HEK293 (cell line): ENCODE results near the gene CFAP44.
"Not testable (repeated sequence)": the region's sequence is repeated elsewhere in the genome, so short reads cannot be mapped to it uniquely, and the experiment has no call there.

Experiments
- CTCF ChIA-PET: fragments of 350-600 bp; formaldehyde crosslinking; extraction: SDS; loops from one replicate; lab custom pipeline; 2021; ENCODE audit warnings: antibody characterized with exemption; lab: Yijun Ruan, JAX
- POLR2A ChIA-PET: fragments of 300-600 bp; formaldehyde crosslinking; extraction: SDS; loops from one replicate; lab custom pipeline; 2020; ENCODE audit warnings: antibody characterized with exemption, inconsistent platforms; lab: Yijun Ruan, JAX
- H3K27ac ChIP-seq: fragments of 200-500 bp; sonication (Bioruptor generic); 2 replicates; pipeline ENCODE4 v1.5.1; 2014; ENCODE audit warnings: low read depth, low read length, control low read depth, inconsistent platforms; ENCODE audit errors: extremely low read depth
- H3K36me3 ChIP-seq, 2 experiments: fragments of 200-500 bp in 1 of 2; sonication (Bioruptor generic) in 1 of 2; 1 replicate in 1 of 2; 2 replicates in 1 of 2; pipeline ENCODE4 v1.5.1; 2014 to 2017; ENCODE audit warnings: inconsistent platforms in 2 of 2, low read length in 2 of 2; ENCODE audit not compliant: control insufficient read depth in 2 of 2, insufficient read depth in 1 of 2
- H3K4me1 ChIP-seq: fragments of 200-500 bp; sonication (Bioruptor generic); 2 replicates; pipeline ENCODE4 v1.5.1; 2014; ENCODE audit warnings: mild to moderate bottlenecking, low read length, inconsistent platforms; ENCODE audit not compliant: control insufficient read depth, insufficient read depth
- H3K4me3 ChIP-seq: 2 replicates; pipeline ENCODE4 v1.5.1; 2011; ENCODE audit warnings: low read depth, mild to moderate bottlenecking, control low read depth, low read length, moderate library complexity
- H3K9me3 ChIP-seq: fragments of 200-500 bp; sonication (Bioruptor generic); 2 replicates; pipeline ENCODE4 v1.5.1; 2014; ENCODE audit warnings: low read depth, low read length, inconsistent platforms; ENCODE audit not compliant: control insufficient read depth, insufficient read depth
- GLIS1 ChIP-seq: fragments of 450-650 bp; formaldehyde crosslinking; IDR thresholded peaks from 2 replicates; pipeline ENCODE4 v1.5.1; 2016; ENCODE audit warnings: missing biosample characterization, missing genetic modification characterization
- MZF1 ChIP-seq: fragments of 450-650 bp; formaldehyde crosslinking; IDR thresholded peaks from 2 replicates; pipeline ENCODE4 v1.5.1; 2017; ENCODE audit warnings: missing biosample characterization, missing genetic modification characterization, borderline replicate concordance
- SETDB1 ChIP-seq: IDR thresholded peaks from one replicate; pipeline ENCODE4 v1.6.1; 2017; ENCODE audit warnings: mild to moderate bottlenecking, low read length, moderate library complexity, mixed read lengths; ENCODE audit not compliant: insufficient read length
- SP2 ChIP-seq: fragments of 450-650 bp; formaldehyde crosslinking; IDR thresholded peaks from 2 replicates; pipeline ENCODE4 v1.5.1; 2016; ENCODE audit warnings: missing biosample characterization, missing genetic modification characterization
- ZNF138 ChIP-seq: fragments of 450-650 bp; formaldehyde crosslinking; IDR thresholded peaks from 2 replicates; pipeline ENCODE4 v1.5.1; 2016; ENCODE audit warnings: missing biosample characterization, missing genetic modification characterization, borderline replicate concordance
- ZNF157 ChIP-seq: fragments of 450-650 bp; formaldehyde crosslinking; IDR thresholded peaks from 2 replicates; pipeline ENCODE4 v1.5.1; 2016; ENCODE audit warnings: missing biosample characterization, missing genetic modification characterization
- ZNF16 ChIP-seq: fragments of 450-650 bp; formaldehyde crosslinking; IDR thresholded peaks from 2 replicates; pipeline ENCODE4 v1.5.1; 2016; ENCODE audit warnings: low read depth, missing biosample characterization, missing genetic modification characterization
- ZNF366 ChIP-seq: fragments of 450-650 bp; formaldehyde crosslinking; conservative IDR thresholded peaks from 2 replicates; pipeline ENCODE4 v1.5.1; 2016; ENCODE audit warnings: missing biosample characterization, missing genetic modification characterization
- ZNF521 ChIP-seq: fragments of 450-650 bp; formaldehyde crosslinking; IDR thresholded peaks from 2 replicates; pipeline ENCODE4 v1.5.1; 2017; ENCODE audit warnings: missing biosample characterization, mild to moderate bottlenecking, missing genetic modification characterization
- ZNF596 ChIP-seq: fragments of 450-650 bp; IDR thresholded peaks from 2 replicates; pipeline ENCODE4 v1.5.0; 2018; ENCODE audit warnings: missing biosample characterization, mild to moderate bottlenecking, missing genetic modification characterization, moderate library complexity
- ZNF701 ChIP-seq: fragments of 450-650 bp; formaldehyde crosslinking; IDR thresholded peaks from 2 replicates; pipeline ENCODE4 v1.5.1; 2016; ENCODE audit warnings: missing biosample characterization, missing genetic modification characterization
- ZNF785 ChIP-seq: fragments of 450-650 bp; formaldehyde crosslinking; IDR thresholded peaks from 2 replicates; pipeline ENCODE4 v1.5.1; 2016; ENCODE audit warnings: missing biosample characterization, missing genetic modification characterization
- ZNF792 ChIP-seq: fragments of 450-650 bp; formaldehyde crosslinking; IDR thresholded peaks from 2 replicates; pipeline ENCODE4 v1.5.1; 2016; ENCODE audit warnings: missing biosample characterization, missing genetic modification characterization
- ZNF830 ChIP-seq: fragments of 450-650 bp; IDR thresholded peaks from 2 replicates; pipeline ENCODE4 v1.5.0; 2018; ENCODE audit warnings: missing biosample characterization, missing genetic modification characterization, low read depth, mild to moderate bottlenecking, moderate library complexity
- TF ChIP-seq, protein P1 (sequence below): fragments of 450-650 bp; formaldehyde crosslinking; IDR thresholded peaks from 2 replicates; pipeline ENCODE4 v1.5.1; 2016; ENCODE audit warnings: missing biosample characterization, missing genetic modification characterization
- TF ChIP-seq, protein P2 (sequence below): fragments of 450-650 bp; formaldehyde crosslinking; IDR thresholded peaks from 2 replicates; pipeline ENCODE4 v1.5.1; 2016; ENCODE audit warnings: missing biosample characterization, missing genetic modification characterization
- TF ChIP-seq, protein P3 (sequence below): fragments of 450-650 bp; formaldehyde crosslinking; IDR thresholded peaks from 2 replicates; pipeline ENCODE4 v1.5.1; 2017; ENCODE audit warnings: missing biosample characterization, missing genetic modification characterization
- TF ChIP-seq, protein P4 (sequence below): fragments of 450-650 bp; formaldehyde crosslinking; IDR thresholded peaks from 2 replicates; pipeline ENCODE4 v1.5.1; 2016; ENCODE audit warnings: missing biosample characterization, missing genetic modification characterization
- TF ChIP-seq, protein P5 (sequence below): fragments of 450-650 bp; formaldehyde crosslinking; IDR thresholded peaks from 2 replicates; pipeline ENCODE4 v1.5.1; 2016; ENCODE audit warnings: missing biosample characterization, missing genetic modification characterization

Gene CFAP44

DNA sequence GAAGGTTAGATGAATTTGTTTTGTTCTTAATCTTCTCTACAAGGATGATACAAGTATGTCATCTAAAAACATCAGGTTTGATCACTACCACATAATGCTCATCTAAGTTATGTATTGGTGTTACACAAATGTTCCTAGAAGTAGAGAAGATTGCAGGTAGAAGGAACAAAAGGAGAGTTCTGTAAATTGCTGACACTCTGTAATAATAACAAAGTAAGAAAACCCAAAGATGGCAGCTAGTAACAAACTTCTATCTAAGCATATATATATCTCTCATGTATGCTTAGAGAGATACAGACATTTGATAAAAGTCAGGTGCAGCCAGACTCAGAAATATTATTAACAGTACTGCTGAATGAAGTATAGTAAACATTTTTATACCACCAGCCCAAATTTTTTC is 20.2 kb upstream of the CFAP44 start:
- peaks cover 5 to 55% of the 10 kb centered on the region in 2 experiments for H3K36me3 ChIP-seq
- TF ChIP-seq, protein P1, sequence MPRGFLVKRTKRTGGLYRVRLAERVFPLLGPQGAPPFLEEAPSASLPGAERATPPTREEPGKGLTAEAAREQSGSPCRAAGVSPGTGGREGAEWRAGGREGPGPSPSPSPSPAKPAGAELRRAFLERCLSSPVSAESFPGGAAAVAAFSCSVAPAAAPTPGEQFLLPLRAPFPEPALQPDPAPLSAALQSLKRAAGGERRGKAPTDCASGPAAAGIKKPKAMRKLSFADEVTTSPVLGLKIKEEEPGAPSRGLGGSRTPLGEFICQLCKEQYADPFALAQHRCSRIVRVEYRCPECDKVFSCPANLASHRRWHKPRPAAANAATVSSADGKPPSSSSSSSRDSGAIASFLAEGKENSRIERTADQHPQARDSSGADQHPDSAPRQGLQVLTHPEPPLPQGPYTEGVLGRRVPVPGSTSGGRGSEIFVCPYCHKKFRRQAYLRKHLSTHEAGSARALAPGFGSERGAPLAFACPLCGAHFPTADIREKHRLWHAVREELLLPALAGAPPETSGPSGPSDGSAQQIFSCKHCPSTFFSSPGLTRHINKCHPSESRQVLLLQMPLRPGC (tag by site-specific recombination) = no peak
- TF ChIP-seq ZNF701 = no peak
- no peak for TF ChIP-seq SP2 (tag by site-specific recombination)
- TF ChIP-seq ZNF157 = no peak
- no peak for TF ChIP-seq ZNF366
- TF ChIP-seq, protein P2, sequence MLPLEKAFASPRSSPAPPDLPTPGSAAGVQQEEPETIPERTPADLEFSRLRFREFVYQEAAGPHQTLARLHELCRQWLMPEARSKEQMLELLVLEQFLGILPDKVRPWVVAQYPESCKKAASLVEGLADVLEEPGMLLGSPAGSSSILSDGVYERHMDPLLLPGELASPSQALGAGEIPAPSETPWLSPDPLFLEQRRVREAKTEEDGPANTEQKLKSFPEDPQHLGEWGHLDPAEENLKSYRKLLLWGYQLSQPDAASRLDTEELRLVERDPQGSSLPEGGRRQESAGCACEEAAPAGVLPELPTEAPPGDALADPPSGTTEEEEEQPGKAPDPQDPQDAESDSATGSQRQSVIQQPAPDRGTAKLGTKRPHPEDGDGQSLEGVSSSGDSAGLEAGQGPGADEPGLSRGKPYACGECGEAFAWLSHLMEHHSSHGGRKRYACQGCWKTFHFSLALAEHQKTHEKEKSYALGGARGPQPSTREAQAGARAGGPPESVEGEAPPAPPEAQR (tag by site-specific recombination) = no peak
- no peak for TF ChIP-seq ZNF596 (tag by site-specific recombination)
- TF ChIP-seq, protein P3, sequence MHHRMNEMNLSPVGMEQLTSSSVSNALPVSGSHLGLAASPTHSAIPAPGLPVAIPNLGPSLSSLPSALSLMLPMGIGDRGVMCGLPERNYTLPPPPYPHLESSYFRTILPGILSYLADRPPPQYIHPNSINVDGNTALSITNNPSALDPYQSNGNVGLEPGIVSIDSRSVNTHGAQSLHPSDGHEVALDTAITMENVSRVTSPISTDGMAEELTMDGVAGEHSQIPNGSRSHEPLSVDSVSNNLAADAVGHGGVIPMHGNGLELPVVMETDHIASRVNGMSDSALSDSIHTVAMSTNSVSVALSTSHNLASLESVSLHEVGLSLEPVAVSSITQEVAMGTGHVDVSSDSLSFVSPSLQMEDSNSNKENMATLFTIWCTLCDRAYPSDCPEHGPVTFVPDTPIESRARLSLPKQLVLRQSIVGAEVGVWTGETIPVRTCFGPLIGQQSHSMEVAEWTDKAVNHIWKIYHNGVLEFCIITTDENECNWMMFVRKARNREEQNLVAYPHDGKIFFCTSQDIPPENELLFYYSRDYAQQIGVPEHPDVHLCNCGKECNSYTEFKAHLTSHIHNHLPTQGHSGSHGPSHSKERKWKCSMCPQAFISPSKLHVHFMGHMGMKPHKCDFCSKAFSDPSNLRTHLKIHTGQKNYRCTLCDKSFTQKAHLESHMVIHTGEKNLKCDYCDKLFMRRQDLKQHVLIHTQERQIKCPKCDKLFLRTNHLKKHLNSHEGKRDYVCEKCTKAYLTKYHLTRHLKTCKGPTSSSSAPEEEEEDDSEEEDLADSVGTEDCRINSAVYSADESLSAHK (tag by site-specific recombination) = no peak
- no peak for TF ChIP-seq MZF1 (tag by site-specific recombination)
- TF ChIP-seq ZNF785 (tag by site-specific recombination) = no peak
- no peak for TF ChIP-seq ZNF16 (tag by site-specific recombination)
- no peak for TF ChIP-seq ZNF792
- H3K4me1 ChIP-seq = no peaks in the 10 kb centered on the region
- H3K27ac ChIP-seq = no peak overlapping the region
- ChIA-PET CTCF (no interaction called here), POLR2A (no interaction called here)
- H3K4me3 ChIP-seq = no peak overlapping the region
- no peaks in the 10 kb centered on the region for H3K9me3 ChIP-seq

DNA sequence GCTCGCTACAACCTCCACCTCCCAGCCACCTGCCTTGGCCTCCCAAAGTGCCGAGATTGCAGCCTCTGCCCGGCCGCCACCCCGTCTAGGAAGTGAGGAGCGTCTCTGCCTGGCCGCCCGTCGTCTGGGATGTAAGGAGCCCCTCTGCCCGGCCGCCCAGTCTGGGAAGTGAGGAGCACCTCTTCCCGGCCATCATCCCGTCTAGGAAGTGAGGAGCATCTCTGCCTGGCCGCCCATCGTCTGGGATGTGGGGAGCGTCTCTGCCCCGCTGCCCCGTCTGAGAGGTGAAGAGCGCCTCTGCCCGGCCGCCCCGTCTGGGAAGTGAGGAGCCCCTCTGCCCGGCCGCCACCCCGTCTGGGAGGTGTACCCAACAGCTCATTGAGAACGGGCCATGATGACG is 17.3 kb upstream of the CFAP44 start:
- H3K27ac ChIP-seq, H3K4me1 ChIP-seq, H3K9me3 ChIP-seq, POLR2A ChIA-PET, H3K4me3 ChIP-seq: not testable (repeated sequence)
- CTCF ChIA-PET = interaction anchor here (0.6 kb wide), 1 partner anchor 278 kb away, joined by 3 read pairs; no protein-coding TSS in a partner anchor
- peaks cover 5 to 50% of the 10 kb centered on the region in 2 experiments for H3K36me3 ChIP-seq

DNA sequence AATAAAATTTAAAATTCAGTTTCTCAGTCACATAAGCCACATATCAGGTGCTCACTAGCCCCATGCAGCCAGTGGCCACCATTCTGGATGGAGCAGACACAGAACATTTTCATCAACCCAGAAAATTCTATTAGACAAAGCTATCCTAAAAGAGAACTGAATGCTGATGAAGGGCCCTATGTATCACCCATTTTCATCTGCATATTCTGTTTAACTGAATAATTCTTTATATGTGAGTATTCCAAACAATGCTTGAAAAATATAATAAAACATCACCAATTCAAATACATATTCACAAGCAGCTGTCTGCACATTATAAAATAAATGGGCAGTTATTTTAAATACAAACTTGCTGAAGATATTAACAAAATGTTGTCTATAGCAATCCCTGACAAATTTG is 14.2 kb upstream of the CFAP44 start:
- TF ChIP-seq GLIS1 (no peak), ZNF521 (tag by site-specific recombination) (no peak)
- Histone ChIP-seq H3K36me3 (peaks cover 5 to 42% of the 10 kb centered on the region in 2 experiments), H3K9me3 (no peaks in the 10 kb centered on the region), H3K27ac (no peak overlapping the region), H3K4me1 (no peaks in the 10 kb centered on the region), H3K4me3 (no peak overlapping the region)
- ChIA-PET POLR2A (no interaction called here), CTCF (interaction anchor here (0.6 to 1.0 kb wide), 2 partner anchors 40 to 184 kb away, joined by 3 to 4 read pairs; no protein-coding TSS in a partner anchor)

DNA sequence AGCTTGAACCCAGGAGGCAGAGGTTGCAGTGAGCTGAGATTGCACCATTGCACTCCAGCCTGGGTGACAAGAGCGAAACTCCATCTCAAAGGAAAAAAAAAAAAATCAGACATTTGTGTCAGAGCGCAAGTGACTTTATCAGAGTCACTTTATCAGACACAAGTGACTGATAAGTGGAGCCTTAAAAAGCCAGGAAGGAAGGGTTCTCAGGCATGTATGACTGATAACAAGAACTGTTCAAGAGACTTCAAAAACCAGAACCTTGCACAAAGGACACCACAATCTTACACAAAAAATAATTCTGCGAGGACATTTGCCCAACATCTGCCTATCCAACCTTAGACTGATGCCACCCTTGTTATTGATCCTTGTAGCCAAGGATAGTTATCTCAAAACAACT is 13.3 kb upstream of the CFAP44 start:
- no peaks in the 10 kb centered on the region for H3K9me3 ChIP-seq
- ChIA-PET CTCF (no interaction called here), POLR2A (no interaction called here)
- H3K4me3 ChIP-seq = no peak overlapping the region
- no peaks in the 10 kb centered on the region for H3K4me1 ChIP-seq
- no peak overlapping the region for H3K27ac ChIP-seq
- TF ChIP-seq, protein P4, sequence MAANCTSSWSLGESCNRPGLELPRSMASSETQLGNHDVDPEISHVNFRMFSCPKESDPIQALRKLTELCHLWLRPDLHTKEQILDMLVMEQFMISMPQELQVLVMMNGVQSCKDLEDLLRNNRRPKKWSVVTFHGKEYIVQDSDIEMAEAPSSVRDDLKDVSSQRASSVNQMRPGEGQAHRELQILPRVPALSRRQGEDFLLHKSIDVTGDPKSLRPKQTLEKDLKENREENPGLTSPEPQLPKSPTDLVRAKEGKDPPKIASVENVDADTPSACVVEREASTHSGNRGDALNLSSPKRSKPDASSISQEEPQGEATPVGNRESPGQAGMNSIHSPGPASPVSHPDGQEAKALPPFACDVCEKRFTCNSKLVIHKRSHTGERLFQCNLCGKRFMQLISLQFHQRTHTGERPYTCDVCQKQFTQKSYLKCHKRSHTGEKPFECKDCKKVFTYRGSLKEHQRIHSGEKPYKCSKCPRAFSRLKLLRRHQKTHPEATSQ (tag by site-specific recombination) = no peak
- TF ChIP-seq SETDB1 (no peak), ZNF830 (no peak), ZNF138 (tag by site-specific recombination) (no peak)
- TF ChIP-seq, protein P5, sequence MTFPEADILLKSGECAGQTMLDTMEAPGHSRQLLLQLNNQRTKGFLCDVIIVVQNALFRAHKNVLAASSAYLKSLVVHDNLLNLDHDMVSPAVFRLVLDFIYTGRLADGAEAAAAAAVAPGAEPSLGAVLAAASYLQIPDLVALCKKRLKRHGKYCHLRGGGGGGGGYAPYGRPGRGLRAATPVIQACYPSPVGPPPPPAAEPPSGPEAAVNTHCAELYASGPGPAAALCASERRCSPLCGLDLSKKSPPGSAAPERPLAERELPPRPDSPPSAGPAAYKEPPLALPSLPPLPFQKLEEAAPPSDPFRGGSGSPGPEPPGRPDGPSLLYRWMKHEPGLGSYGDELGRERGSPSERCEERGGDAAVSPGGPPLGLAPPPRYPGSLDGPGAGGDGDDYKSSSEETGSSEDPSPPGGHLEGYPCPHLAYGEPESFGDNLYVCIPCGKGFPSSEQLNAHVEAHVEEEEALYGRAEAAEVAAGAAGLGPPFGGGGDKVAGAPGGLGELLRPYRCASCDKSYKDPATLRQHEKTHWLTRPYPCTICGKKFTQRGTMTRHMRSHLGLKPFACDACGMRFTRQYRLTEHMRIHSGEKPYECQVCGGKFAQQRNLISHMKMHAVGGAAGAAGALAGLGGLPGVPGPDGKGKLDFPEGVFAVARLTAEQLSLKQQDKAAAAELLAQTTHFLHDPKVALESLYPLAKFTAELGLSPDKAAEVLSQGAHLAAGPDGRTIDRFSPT (tag by site-specific recombination) = no peak
- H3K36me3 ChIP-seq = peaks cover 0 to 38% of the 10 kb centered on the region in 2 experiments; a peak in 2 of 3 replicates
